NCI-H69 (cell line): Measurements from ENCODE around the gene FYB2.

ENCODE experiments used
- DNase-seq: peaks from one replicate; lab custom pipeline; 2025; lab: John Stamatoyannopoulos, UW

Gene FYB2

GRCh38 chr1:56833088-56833487 lies 13.9 kb upstream of the FYB2 start:
- no peak for DNase-seq

GRCh38 chr1:56831871-56832693 lies 12.9 kb upstream of the FYB2 start:
- DNase-seq: peak; percentile 34

- DNase-seq: no peak
Measured at GRCh38 chr1:56830052-56830451, 10.8 kb upstream of the FYB2 start.

- no peak for DNase-seq
Measured at GRCh38 chr1:56827711-56828110, 8.5 kb upstream of the FYB2 start.

GRCh38 chr1:56825436-56825835 lies 6.2 kb upstream of the FYB2 start:
- no peak for DNase-seq

GRCh38 chr1:56824938-56825337 lies 5.7 kb upstream of the FYB2 start:
- no peak for DNase-seq

GRCh38 chr1:56824271-56824670 lies 5.1 kb upstream of the FYB2 start:
- no peak for DNase-seq

- no peak for DNase-seq
Measured at GRCh38 chr1:56821462-56821797, 2.2 kb upstream of the FYB2 start.

- DNase-seq: peak; percentile 49
Measured at GRCh38 chr1:56820755-56821461, 1.7 kb upstream of the FYB2 start.

GRCh38 chr1:56817716-56818463 lies 1.3 kb downstream of the FYB2 start:
- DNase-seq: no peak

- DNase-seq: no peak
Measured at GRCh38 chr1:56816909-56817308, 2.3 kb downstream of the FYB2 start.

GRCh38 chr1:56816264-56816663 lies 2.9 kb downstream of the FYB2 start:
- no peak for DNase-seq

- DNase-seq: no peak
Measured at GRCh38 chr1:56814205-56814604, 5.0 kb downstream of the FYB2 start.

- no peak for DNase-seq
Measured at GRCh38 chr1:56811331-56811730, 7.9 kb downstream of the FYB2 start.

GRCh38 chr1:56808410-56808809 lies 10.8 kb downstream of the FYB2 start:
- DNase-seq: no peak

- DNase-seq: no peak
Measured at GRCh38 chr1:56806804-56807203, 12.4 kb downstream of the FYB2 start.

GRCh38 chr1:56803561-56804156 lies 15.5 kb downstream of the FYB2 start:
- DNase-seq: peak; percentile 23

GRCh38 chr1:56799605-56800400 lies 19.4 kb downstream of the FYB2 start:
- DNase-seq: no peak

- DNase-seq: no peak
Measured at GRCh38 chr1:56798053-56798471, 21.1 kb downstream of the FYB2 start.

- peak; percentile 49 for DNase-seq
Measured at GRCh38 chr1:56797065-56797685, 22.0 kb downstream of the FYB2 start.

- DNase-seq: no peak
Measured at GRCh38 chr1:56795870-56796269, 23.3 kb downstream of the FYB2 start.
